BE2C (cell line): ENCODE measurements around the gene CDHR4.

ENCODE experiments used
- DNase-seq: peaks from one replicate; pipeline ENCODE4 v3.0.0-alpha.2; 2020
- H3K27me3 ChIP-seq: fragments of 250-450 bp; sonication (Bioruptor Pico); 2 replicates; pipeline ENCODE4 v1.5.1; 2020; ENCODE audit warnings: mild to moderate bottlenecking
- H3K36me3 ChIP-seq: fragments of 250-450 bp; sonication (Bioruptor Pico); 2 replicates; pipeline ENCODE4 v1.5.1; 2020; ENCODE audit warnings: mild to moderate bottlenecking
- H3K4me1 ChIP-seq: fragments of 250-450 bp; sonication (Bioruptor Pico); 2 replicates; pipeline ENCODE4 v1.5.1; 2020
- H3K4me3 ChIP-seq: 2 replicates; pipeline ENCODE4 v1.5.1; 2011; ENCODE audit warnings: low read depth, low read length
- H3K9me3 ChIP-seq: fragments of 250-450 bp; sonication (Bioruptor Pico); 2 replicates; pipeline ENCODE4 v1.5.1; 2020
- TF ChIP-seq, protein P1 (sequence below): IDR thresholded peaks from 2 replicates; pipeline ENCODE4 v1.5.1; 2012; ENCODE audit warnings: mild to moderate bottlenecking, low read depth, low read length

Gene CDHR4

GRCh38 chr3:49812916-49813496 is 13.3 kb upstream of the CDHR4 start:
- Histone ChIP-seq H3K36me3 (no peaks in the 10 kb centered on the region), H3K9me3 (no peaks in the 10 kb centered on the region), H3K27me3 (no peaks in the 10 kb centered on the region), H3K4me3 (no peak overlapping the region), H3K4me1 (no peaks in the 10 kb centered on the region)
- TF ChIP-seq, protein P1, sequence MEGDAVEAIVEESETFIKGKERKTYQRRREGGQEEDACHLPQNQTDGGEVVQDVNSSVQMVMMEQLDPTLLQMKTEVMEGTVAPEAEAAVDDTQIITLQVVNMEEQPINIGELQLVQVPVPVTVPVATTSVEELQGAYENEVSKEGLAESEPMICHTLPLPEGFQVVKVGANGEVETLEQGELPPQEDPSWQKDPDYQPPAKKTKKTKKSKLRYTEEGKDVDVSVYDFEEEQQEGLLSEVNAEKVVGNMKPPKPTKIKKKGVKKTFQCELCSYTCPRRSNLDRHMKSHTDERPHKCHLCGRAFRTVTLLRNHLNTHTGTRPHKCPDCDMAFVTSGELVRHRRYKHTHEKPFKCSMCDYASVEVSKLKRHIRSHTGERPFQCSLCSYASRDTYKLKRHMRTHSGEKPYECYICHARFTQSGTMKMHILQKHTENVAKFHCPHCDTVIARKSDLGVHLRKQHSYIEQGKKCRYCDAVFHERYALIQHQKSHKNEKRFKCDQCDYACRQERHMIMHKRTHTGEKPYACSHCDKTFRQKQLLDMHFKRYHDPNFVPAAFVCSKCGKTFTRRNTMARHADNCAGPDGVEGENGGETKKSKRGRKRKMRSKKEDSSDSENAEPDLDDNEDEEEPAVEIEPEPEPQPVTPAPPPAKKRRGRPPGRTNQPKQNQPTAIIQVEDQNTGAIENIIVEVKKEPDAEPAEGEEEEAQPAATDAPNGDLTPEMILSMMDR, result no peak
- no peak for DNase-seq

GRCh38 chr3:49807431-49808114 is 7.9 kb upstream of the CDHR4 start:
- TF ChIP-seq, protein P1, result no peak
- DNase-seq, result no peak
- Histone ChIP-seq H3K36me3 (no peaks in the 10 kb centered on the region), H3K27me3 (no peaks in the 10 kb centered on the region), H3K4me1 (peaks cover 11% of the 10 kb centered on the region), H3K4me3 (no peak overlapping the region), H3K9me3 (no peaks in the 10 kb centered on the region)

GRCh38 chr3:49806850-49807249 is 7.2 kb upstream of the CDHR4 start:
- DNase-seq, result no peak
- Histone ChIP-seq H3K27me3 (no peaks in the 10 kb centered on the region), H3K9me3 (no peaks in the 10 kb centered on the region), H3K36me3 (no peaks in the 10 kb centered on the region), H3K4me3 (no peak overlapping the region), H3K4me1 (peaks cover 11% of the 10 kb centered on the region)
- TF ChIP-seq, protein P1, result no peak

DNA sequence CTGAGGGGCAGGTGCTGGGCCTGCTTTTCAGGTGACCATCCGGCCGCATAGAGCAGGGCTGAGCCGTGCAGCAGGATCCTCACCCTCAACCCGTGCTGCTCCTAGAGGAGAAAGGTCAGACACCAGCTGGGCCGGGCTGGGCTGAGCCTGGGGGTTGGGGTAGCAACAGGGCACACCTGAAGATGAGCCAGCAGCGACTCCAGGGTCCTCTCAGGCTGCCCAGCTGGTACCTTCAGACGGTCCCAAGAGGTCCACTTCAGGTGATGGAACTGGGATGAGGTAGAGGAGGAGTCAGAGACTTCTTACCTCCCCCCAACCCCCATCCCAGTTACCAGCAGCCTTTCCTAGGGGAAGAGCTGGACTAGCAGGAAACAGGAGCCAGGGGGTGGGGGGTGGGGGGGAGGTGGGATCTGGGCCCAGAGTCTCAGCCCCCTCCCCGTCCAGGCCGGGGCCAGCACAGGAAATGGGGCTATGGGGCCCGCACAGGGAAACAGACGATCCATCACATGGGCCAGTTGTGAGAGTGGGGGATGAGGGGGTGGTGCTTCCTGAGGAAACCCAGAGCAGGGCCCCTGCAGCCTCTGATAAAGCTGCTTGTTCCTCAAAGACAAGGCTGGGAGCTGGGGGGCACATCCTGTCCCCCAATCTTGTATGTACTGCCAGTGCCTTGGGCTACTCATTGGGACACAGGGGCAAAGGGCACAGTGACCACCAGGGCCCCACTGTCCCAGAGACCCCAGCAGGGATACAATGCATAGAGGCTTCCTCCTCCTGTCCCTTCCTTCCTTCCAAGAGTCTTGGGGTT is 6.4 kb upstream of the CDHR4 start:
- peaks cover 11% of the 10 kb centered on the region for H3K4me1 ChIP-seq
- H3K9me3 ChIP-seq, result no peaks in the 10 kb centered on the region
- peak; percentile 20 for DNase-seq
- no peaks in the 10 kb centered on the region for H3K36me3 ChIP-seq
- TF ChIP-seq, protein P1, result no peak
- no peak overlapping the region for H3K4me3 ChIP-seq
- H3K27me3 ChIP-seq, result no peaks in the 10 kb centered on the region

DNA sequence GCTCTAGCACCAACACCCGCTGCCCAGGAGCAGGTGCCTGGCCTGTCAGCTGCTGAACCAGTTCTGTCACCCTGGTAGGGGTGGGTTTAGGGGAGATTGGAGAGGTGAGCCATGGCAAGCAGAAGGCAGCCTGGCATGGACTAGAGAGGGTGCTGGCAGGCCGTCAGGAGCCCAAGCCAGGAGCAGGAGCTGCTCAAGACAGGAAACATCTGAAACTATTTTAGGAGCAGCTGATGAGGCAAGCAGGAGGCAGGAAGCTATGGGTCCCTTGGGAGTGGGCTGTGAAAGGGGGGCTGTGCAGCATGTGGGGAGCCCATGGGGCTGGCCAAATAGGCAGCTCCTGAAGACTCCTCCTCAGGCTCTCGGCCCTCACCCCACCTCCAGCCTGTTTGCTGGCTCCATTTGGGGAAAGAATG is 5.7 kb upstream of the CDHR4 start:
- no peak overlapping the region for H3K4me3 ChIP-seq
- no peaks in the 10 kb centered on the region for H3K36me3 ChIP-seq
- peak; percentile 28 for DNase-seq
- H3K9me3 ChIP-seq, result no peaks in the 10 kb centered on the region
- peaks cover 11% of the 10 kb centered on the region for H3K4me1 ChIP-seq
- TF ChIP-seq, protein P1, result no peak
- no peaks in the 10 kb centered on the region for H3K27me3 ChIP-seq
